GM18907 (cell line): ENCODE results near the gene NEURL1B.

Source experiments
- ATAC-seq: cut with Tn5 transposase; IDR thresholded peaks from one replicate; pipeline ENCODE4 v1.9.1; 2021; ENCODE audit warnings: mild to moderate bottlenecking, moderate library complexity; ENCODE audit not compliant: unreplicated experiment

Gene NEURL1B

GRCh38 chr5:172727551-172727950, 86.5 kb downstream of the NEURL1B start:
- no peak for ATAC-seq

DNA sequence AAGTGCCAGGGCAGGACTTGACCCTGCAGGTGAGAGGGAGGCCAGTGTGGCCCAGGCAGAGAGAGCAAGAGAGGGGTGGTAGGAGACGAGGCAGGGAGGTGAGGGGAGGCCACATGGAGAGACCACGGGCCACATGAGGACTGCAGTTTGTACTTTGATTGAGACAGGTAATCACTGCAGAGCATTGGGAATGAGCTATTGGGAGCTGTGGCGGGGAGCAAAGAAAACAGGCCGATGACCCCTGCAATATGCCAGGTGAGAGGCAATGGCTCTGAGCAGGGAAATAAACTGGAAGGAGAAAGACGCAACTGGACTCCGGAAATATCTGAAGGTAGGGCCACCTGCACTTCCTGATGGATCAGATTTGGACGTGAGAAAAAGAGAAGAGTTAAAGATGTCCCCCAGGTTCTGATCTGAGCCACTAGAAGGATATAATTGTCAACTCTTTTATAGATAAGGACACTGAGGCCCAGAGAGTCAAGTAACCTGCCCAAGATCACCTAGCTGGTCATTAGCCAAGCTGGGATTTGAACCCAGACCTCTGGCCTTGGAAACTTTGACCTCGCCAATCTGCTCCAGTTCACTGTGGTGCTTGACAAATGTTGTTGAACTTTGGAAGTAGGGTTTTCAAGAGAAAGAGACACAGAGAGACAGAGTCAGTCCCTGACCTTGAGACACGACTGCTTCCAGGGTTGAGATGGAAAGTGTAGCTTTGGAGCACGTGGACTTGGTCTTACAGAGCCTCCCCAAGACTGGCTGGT, 87.6 kb downstream of the NEURL1B start:
- no peak for ATAC-seq

GRCh38 chr5:172729588-172729987, 88.5 kb downstream of the NEURL1B start:
- no peak for ATAC-seq

- no peak for ATAC-seq
Measured at GRCh38 chr5:172730222-172730621, 89.2 kb downstream of the NEURL1B start.

DNA sequence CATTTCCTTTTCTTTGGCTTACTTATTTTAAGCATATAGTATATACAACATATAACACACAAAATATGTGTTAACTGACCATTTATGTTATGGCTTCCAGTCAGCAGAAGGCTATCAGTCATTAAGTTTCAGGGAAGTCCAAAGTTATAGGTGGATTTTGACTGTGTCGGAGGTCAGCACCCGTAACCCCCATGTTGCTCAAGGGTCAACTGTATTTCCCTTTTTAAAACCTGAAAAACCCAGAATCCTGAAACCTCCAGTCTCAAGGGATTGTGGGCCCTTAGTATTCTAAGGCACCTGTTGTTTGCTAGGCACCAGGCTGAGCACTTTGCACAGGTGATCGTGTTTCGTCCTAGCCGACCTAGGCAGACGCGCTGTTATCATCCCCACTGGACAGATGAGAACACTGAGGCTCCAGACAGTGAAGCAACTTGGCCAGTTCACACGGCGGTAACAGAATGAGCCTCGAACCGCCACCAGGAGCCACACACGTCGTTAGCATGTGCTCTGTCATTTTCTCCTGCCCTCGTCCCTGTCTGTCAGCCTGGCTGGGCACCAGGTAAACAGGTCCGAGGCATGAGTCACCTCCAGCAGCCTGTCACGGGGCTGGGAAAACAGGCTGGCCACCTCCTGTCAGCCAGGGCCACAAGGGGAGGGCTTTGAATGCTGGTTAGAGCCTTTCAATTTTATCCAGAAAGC, 90.1 kb downstream of the NEURL1B start:
- no peak for ATAC-seq

- no peak for ATAC-seq
Measured at GRCh38 chr5:172731680-172732074, 90.6 kb downstream of the NEURL1B start.

GRCh38 chr5:172732201-172732865, 91.3 kb downstream of the NEURL1B start:
- ATAC-seq: no peak

DNA sequence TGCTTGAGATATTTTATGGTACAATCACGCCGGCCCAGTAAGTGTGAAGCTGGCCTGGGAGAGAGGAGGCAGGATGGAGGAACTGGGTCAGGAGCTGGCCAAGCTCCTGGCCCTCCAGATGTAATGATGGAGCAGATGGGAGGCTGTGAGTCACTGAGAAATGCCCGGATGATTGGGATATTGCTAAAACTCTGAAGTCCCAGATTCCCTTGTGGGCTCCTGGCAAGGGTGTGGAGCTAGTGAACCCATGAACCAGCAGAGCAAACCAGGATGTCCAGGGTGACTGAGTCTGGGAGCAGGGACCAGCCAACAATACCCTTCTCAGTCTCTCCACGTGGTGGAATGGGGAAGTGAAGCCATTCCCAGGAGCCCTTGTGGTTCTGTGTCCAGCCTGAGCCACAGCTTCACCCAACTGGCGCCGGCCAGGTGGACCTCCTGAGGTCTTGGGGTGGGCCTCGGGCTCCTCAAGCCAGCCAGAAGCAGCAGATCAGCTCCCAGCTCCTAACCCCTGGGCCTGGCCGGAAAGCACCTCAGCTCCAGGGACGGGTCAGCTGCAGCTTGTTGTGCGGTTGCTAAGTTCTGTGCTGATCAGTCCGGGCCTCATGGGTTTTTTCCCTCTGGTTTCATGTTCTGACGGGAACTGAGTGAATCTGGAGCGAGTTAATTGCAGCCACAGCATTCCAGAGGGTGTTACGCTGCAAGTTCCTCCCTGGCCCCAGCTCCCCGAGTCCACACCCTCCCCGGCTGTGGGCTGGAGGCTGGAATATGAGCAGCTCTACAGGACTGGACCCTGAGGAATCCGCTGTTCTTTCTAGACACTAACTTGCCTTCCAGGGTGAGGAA, 92.3 kb downstream of the NEURL1B start:
- ATAC-seq: no peak

DNA sequence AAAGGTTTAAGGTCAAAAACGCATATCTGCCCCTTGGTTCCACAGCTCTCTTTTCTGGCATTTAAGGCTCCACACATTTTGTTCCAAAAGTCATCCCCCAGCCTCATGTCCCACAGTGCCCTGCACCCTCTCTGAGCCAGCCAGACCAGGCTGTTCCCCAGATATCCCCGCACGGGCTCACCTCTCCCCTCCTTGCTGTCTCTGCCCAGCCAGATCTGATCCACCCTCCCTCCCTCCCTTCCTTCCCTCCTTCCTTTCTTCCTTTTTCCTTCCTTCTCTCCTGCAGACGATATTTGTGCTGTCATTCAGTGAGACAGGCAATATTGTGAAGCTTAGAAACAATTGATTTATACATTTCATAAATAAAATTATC, 92.9 kb downstream of the NEURL1B start:
- ATAC-seq: no peak

DNA sequence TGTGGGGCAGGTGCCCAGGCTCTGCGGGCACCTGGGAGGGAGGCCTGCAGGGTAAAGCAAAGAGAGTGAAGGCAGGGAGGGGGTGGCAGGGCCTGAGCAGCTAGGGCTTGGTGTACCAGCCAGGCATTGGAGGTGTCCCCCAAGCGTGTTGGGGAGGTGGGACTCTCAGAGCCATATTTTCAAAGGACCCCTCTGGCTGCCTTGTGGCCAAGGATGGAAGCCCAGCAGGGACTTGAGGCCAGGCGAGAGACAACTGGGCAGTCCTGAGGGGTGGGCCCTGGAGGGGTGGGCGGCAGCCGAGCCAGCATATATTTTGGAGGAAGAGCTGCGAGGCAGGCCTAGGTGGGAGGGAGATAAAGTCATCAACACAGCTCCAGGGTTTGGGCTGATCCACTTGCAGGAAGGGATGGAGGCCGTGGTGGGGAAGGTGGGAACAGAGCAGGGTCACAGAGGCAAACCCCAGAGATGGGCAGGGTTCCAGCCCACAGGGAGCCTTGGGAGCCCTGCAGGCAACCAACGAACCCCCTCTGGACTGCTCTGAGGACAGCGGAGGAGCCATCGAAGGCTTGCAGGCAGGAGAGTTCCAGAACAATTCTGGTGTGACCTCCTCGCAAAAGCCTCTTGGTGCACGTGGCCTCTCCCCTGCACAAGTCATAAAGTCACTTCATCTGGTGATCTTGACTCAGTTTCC, 94.2 kb downstream of the NEURL1B start:
- no peak for ATAC-seq

- no peak for ATAC-seq
Measured at GRCh38 chr5:172736508-172737135, 95.6 kb downstream of the NEURL1B start.

DNA sequence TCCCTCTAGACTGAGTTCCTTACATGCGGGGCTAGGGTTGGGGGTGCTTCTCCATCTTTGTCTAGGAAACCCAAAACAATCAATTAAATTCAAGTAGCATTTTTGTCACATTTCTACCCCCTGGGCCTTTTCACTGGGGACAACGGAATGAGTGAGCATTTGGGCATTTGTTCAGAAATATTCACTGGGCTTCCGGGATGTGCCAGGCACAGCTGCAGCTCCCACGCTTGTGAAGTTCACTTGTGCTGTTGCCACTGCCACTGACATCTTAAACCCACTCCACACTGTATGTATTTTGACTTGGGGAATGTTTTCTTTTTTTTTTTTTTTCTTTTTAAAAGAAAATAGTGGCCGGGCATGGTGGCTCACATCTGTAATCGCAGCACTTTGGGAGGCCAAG, 98.3 kb downstream of the NEURL1B start:
- ATAC-seq: no peak

- ATAC-seq: no peak
Measured at GRCh38 chr5:172740428-172741205, 99.6 kb downstream of the NEURL1B start.
